Posterior cingulate gyrus (tissue), 11 donors: ENCODE measurements around the gene AIF1L.
"Not testable (repeated sequence)": the region's sequence is repeated elsewhere in the genome, so short reads cannot be mapped to it uniquely, and the experiment has no call there.

Source experiments
- DNase-seq, 10 donors: peaks; one replicate each; pipeline versions ENCODE4 v3.0.0 to v3.0.0-alpha.2; 2020 to 2021; ENCODE audit warnings: mixed read lengths in 3 of 10
- intact Hi-C: fragments of 100-400 bp; cut with DNase I; formaldehyde crosslinking; loops from one replicate; pipeline ENCODE4 v1.15.1; 2023

AIF1L gene

DNA sequence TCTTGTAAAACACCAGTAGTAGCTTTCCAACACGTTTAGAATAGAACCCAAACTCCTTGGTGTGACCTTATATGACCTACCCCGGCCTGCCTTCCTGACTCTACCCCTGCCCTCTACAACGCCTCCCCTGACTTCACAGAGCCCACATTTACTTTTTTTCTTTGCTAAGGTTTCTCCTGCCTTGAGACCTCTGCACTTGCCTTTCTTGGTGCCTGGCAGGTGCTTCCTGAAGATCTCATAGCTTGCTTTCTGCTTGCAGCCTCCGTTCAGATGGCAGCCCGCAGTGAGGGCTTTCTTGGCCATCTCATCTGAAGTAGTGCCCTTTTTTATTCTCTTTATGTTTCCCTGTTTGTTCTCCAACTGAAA lies 53.3 kb downstream of the AIF1L start:
- DNase-seq, result no peak
- intact Hi-C loops, result no loop called here

- intact Hi-C loops, result no loop called here
- no peak for DNase-seq
Observed at GRCh38 chr9:131153595-131153994, 57.3 kb downstream of the AIF1L start.

DNA sequence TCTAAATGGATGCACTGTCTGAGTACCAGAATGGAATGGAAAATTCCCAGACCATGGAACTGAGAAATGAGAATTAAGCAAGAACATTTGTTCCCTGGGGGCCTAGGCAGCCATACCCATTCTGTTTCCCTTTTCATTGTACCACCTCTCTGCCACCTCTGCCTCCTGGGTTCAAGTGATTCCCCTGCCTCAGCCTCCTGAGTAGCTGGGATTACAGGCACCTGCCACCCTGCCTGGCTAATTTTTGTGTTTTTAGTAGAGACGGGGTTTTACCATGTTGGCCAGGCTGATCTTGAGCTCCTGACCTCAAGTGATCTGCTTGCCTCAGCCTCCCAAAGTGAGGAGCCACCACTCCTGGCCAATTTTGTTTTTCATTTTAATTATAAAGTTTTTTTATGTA lies 62.3 kb downstream of the AIF1L start:
- DNase-seq, intact Hi-C loops: not testable (repeated sequence)

DNA sequence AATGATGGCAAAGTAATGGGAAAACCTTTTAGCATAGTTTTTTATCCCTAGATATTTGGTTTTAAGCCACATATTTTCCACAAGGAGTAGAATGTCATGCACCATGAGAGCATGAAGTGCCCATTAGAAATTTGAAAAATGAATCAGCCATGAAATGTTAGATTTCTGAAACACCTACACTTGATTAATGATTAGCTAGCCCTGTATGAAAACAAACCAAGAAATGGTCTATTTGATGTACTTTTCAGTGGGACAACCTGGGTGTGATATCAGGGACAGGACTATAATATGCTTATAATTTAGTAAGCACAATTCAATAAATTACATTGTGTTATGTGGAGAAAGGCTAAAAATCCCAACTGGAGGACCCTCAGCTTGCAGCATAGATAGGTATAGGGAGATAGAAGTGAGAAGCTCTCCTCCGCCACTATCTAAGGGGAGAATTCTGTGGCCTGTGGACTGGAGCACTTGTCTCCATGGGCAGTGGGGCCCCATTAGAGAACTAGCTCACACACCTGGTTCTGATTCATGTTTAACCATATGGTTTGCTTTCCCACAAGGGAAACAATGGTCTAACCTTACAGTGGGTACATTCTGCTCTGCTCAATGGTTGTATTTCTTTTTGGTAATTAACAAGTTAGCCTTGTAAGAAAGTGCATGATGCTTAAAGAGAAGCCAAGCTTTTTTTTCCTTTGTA lies 64.2 kb downstream of the AIF1L start:
- intact Hi-C loops, result no loop called here
- DNase-seq, result no peak

DNA sequence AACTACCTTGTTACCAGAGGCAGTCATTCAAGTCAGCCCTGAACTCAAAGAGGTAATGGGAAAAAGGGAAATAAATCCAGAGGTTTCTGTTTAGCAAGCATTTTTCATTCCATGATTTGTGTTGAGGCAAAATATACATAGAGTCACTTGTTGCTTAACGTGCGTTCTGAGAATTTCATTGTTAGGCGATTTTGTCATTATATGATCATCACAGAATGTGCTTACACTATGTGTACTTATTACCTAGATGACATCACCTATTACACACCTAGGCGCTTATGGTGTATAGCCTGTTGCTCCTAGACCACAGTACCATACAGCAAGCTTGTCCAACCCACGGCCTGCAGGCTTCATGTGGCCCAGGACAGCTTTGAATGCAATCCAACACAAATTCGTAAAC lies 65.3 kb downstream of the AIF1L start:
- no peak for DNase-seq
- intact Hi-C loops, result no loop called here

- intact Hi-C loops, result no loop called here
- DNase-seq, result no peak
Observed at GRCh38 chr9:131162886-131163285, 66.6 kb downstream of the AIF1L start.

- no peak for DNase-seq
- intact Hi-C loops, result no loop called here
Observed at GRCh38 chr9:131165523-131165922, 69.2 kb downstream of the AIF1L start.

DNA sequence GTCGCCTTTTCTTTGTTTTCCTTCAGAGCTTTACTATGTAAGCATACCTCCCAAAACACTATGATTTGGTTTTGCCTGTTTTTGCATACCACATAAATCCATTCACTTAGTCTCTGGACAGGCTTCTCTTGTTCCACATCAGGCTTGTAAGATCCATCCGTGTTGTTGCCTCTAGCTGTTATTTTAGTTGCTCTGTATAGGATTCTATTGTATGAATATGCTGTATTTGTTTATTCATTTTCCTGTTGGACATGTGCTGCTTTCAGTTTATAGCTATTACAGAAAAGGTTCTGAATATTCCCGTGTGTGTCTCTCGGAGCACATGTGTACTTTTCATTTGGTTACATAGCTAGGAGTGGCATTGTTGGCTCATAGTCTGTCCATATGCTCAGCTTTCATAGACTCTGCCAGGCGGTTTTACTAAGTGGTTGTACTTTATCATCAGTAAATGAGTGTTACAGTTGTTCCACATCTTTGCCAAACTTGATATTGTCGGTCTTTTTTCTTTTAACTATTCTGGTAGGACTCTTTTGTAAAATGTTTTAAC lies 70.9 kb downstream of the AIF1L start:
- intact Hi-C loops, result no loop called here
- DNase-seq, result no peak

- no peak for DNase-seq
- intact Hi-C loops, result no loop called here
Observed at GRCh38 chr9:131167936-131168335, 71.6 kb downstream of the AIF1L start.

GRCh38 chr9:131169563-131170240 lies 73.4 kb downstream of the AIF1L start:
- no peak for DNase-seq
- intact Hi-C loops, result no loop called here
